ENCODE results near the gene HOXD11. TPM values are rescaled to one million over a fixed set of nuclear protein-coding genes. Genes with fewer than 3 reads are reported as not detected.
A peak's percentile ranks its signal among the peaks of the same experiment; 100 is the strongest.

HOXD11 gene
- total RNA-seq, 2 donors from 2014 or later: not detected

- intact Hi-C loops (cut with DNase I): no loop called here
- TF ChIP-seq, protein P1, sequence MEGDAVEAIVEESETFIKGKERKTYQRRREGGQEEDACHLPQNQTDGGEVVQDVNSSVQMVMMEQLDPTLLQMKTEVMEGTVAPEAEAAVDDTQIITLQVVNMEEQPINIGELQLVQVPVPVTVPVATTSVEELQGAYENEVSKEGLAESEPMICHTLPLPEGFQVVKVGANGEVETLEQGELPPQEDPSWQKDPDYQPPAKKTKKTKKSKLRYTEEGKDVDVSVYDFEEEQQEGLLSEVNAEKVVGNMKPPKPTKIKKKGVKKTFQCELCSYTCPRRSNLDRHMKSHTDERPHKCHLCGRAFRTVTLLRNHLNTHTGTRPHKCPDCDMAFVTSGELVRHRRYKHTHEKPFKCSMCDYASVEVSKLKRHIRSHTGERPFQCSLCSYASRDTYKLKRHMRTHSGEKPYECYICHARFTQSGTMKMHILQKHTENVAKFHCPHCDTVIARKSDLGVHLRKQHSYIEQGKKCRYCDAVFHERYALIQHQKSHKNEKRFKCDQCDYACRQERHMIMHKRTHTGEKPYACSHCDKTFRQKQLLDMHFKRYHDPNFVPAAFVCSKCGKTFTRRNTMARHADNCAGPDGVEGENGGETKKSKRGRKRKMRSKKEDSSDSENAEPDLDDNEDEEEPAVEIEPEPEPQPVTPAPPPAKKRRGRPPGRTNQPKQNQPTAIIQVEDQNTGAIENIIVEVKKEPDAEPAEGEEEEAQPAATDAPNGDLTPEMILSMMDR (IDR thresholded peaks at IDR 0.05): no peak
- TF ChIP-seq POLR2A (IDR thresholded peaks at IDR 0.05): no peak
- no peaks in the 10 kb centered on the region for H3K36me3 ChIP-seq (replicated peaks in 1 of 2; ENCODE audit: insufficient read depth in 1 of 2, low read depth in 2 of 2)
Measured at GRCh38 chr2:176078541-176079284, 28.4 kb upstream of the HOXD11 start.

GRCh38 chr2:176079285-176079830 is 27.7 kb upstream of the HOXD11 start:
- Histone ChIP-seq H3K27me3 (peaks cover 0 to 79% of the 10 kb centered on the region in 2 donors), H3K36me3 (replicated peaks in 1 of 2; ENCODE audit: insufficient read depth in 1 of 2, low read depth in 2 of 2) (no peaks in the 10 kb centered on the region), H3K4me3 (no peak overlapping the region), H3K9me3 (peaks cover 0 to 8% (median 0%) of the 10 kb centered on the region in 3 donors), H3K4me1 (peaks cover 17% of the 10 kb centered on the region), H3K27ac (no peak overlapping the region)
- intact Hi-C loops (cut with DNase I): no loop called here
- ATAC-seq (no peak), DNase-seq (no peak)
- 4 to 14% methylated on average over 25 to 30 of the region's 30 CpGs for WGBS, 2 donors
- TF ChIP-seq POLR2A (IDR thresholded peaks at IDR 0.05): no peak
- TF ChIP-seq, protein P1 (IDR thresholded peaks at IDR 0.05): no peak

More at GRCh38 chr2:176078541-176079284, 28.4 kb upstream of the HOXD11 start:
- peaks cover 17% of the 10 kb centered on the region for H3K4me1 ChIP-seq
- WGBS, 2 donors: 5 to 10% methylated on average over 24 to 25 of the region's 25 CpGs
- no peak overlapping the region for H3K27ac ChIP-seq
- no peak overlapping the region for H3K4me3 ChIP-seq
- DNase-seq (no peak), ATAC-seq (no peak)
- H3K27me3 ChIP-seq: peaks cover 0 to 74% of the 10 kb centered on the region in 2 donors
- H3K9me3 ChIP-seq: peaks cover 0 to 8% (median 0%) of the 10 kb centered on the region in 3 donors

DNA sequence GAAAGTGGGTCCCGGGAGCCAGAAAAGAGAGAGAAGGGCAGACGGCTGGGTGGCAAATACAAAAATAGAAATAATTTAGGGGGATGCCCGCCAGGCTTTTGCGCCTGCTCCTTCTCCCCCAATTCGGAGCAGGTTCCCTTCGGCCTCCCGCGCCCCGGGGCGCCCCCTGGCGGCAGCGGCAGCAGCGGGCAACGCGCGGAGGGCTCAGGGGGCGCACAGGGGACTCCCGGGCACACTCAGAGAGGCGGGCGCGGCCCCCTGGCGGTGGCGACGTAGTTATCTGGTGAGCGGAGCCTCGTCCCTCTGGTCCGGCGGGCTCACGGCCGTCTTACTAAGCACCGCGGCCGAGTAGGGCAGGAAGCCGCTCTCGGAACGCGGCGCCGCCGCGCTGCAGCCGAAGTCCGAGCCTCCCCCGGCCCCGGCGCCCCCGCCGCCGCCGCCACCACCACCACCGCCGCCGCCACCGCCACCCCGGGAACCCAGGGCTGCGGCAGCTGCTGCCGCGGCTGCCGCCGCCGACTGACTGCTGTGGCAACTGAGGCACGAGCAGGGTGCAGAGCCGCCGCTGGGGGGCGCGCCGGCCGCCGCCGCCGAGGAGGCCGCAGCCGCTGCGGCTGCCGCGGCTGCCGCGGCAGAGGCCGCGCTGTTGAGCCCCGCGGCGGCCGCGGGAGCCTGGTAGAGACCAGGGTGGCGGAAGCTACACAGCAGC is 27.1 kb upstream of the HOXD11 start:
- no peak overlapping the region for H3K4me3 ChIP-seq
- peak; percentile 24 for ATAC-seq
- H3K36me3 ChIP-seq (replicated peaks in 1 of 2; ENCODE audit: insufficient read depth in 1 of 2, low read depth in 2 of 2): no peaks in the 10 kb centered on the region
- peaks cover 0 to 79% of the 10 kb centered on the region in 2 donors for H3K27me3 ChIP-seq
- H3K9me3 ChIP-seq: peaks cover 0 to 8% (median 0%) of the 10 kb centered on the region in 3 donors
- H3K27ac ChIP-seq: no peak overlapping the region
- TF ChIP-seq, protein P1 (IDR thresholded peaks at IDR 0.05): peak in 6 of 7 experiments; percentile 18 to 45 (median 37)
- TF ChIP-seq POLR2A (IDR thresholded peaks at IDR 0.05): no peak
- intact Hi-C loops (cut with DNase I): loop anchor here (10.0 kb wide), 1 partner anchor 715 kb away; no protein-coding TSS in a partner anchor
- H3K4me1 ChIP-seq: peaks cover 23% of the 10 kb centered on the region
- peak in 1 of 4 donors; percentile 33 for DNase-seq
- 2 to 3% methylated on average over 11 to 67 of the region's 86 CpGs for WGBS, 2 donors

- ATAC-seq (peak; percentile 35), DNase-seq (no peak)
- H3K27ac ChIP-seq: no peak overlapping the region
- intact Hi-C loops (cut with DNase I): loop anchor here (10.0 kb wide), 1 partner anchor 716 kb away; no protein-coding TSS in a partner anchor
- WGBS, 2 donors: 7 to 14% methylated on average over 24 to 67 of the region's 68 CpGs
- peaks cover 27% of the 10 kb centered on the region for H3K4me1 ChIP-seq
- no peak overlapping the region for H3K4me3 ChIP-seq
- no peak for TF ChIP-seq POLR2A (IDR thresholded peaks at IDR 0.05)
- TF ChIP-seq, protein P1 (IDR thresholded peaks at IDR 0.05): no peak
- H3K36me3 ChIP-seq (replicated peaks in 1 of 2; ENCODE audit: insufficient read depth in 1 of 2, low read depth in 2 of 2): no peaks in the 10 kb centered on the region
- H3K9me3 ChIP-seq: peaks cover 0 to 8% (median 0%) of the 10 kb centered on the region in 3 donors
- peaks cover 0 to 85% of the 10 kb centered on the region in 2 donors for H3K27me3 ChIP-seq
Measured at GRCh38 chr2:176080540-176081375, 26.3 kb upstream of the HOXD11 start.

All from body of pancreas (tissue), 4 donors.